ENCODE data around the gene NR3C2. TPM values are rescaled to one million over a fixed set of nuclear protein-coding genes. Genes with fewer than 3 reads are reported as not detected.

The NR3C2 gene
- total and polyA plus RNA-seq, 12 donors = 1.1 to 19.8 (median 11.7) TPM

DNA sequence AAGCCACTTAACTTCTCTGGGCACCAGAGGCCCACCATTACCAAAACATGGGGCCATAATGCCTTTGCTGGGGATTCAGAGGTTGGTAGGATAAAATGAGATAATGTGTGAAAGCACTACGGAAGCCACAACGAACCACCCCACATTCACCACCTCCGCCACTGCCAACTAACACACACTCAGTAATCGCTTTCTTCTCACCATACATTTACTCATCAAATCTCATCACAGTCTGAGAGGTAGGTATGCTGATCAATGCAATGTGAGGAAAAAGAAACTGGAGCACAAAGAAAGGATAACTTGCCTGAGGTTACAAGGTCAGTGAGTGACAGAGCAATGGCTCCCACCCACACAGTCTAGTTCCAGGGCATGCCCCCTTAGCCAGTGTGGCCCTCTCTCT is 257.3 kb downstream of the NR3C2 start:
- no peak for DNase-seq
- TF ChIP-seq POLR2A (IDR thresholded peaks at IDR 0.05) = no peak
- TF ChIP-seq, protein P1, sequence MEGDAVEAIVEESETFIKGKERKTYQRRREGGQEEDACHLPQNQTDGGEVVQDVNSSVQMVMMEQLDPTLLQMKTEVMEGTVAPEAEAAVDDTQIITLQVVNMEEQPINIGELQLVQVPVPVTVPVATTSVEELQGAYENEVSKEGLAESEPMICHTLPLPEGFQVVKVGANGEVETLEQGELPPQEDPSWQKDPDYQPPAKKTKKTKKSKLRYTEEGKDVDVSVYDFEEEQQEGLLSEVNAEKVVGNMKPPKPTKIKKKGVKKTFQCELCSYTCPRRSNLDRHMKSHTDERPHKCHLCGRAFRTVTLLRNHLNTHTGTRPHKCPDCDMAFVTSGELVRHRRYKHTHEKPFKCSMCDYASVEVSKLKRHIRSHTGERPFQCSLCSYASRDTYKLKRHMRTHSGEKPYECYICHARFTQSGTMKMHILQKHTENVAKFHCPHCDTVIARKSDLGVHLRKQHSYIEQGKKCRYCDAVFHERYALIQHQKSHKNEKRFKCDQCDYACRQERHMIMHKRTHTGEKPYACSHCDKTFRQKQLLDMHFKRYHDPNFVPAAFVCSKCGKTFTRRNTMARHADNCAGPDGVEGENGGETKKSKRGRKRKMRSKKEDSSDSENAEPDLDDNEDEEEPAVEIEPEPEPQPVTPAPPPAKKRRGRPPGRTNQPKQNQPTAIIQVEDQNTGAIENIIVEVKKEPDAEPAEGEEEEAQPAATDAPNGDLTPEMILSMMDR (IDR thresholded peaks at IDR 0.05) = no peak
- WGBS, 4 donors = 91 to 98% (median 94%) methylated on average over 4 of the region's 4 CpGs
- Histone ChIP-seq H3K9me3 (replicated peaks in 1 of 3) (no peaks in the 10 kb centered on the region), H3K36me3 (replicated peaks in 1 of 2) (no peaks in the 10 kb centered on the region), H3K4me1 (replicated peaks in 1 of 2) (no peaks in the 10 kb centered on the region), H3K4me3 (no peak overlapping the region), H3K27me3 (no peaks in the 10 kb centered on the region), H3K27ac (no peak overlapping the region)
- intact Hi-C loops (cut with DNase I) = no loop called here

DNA sequence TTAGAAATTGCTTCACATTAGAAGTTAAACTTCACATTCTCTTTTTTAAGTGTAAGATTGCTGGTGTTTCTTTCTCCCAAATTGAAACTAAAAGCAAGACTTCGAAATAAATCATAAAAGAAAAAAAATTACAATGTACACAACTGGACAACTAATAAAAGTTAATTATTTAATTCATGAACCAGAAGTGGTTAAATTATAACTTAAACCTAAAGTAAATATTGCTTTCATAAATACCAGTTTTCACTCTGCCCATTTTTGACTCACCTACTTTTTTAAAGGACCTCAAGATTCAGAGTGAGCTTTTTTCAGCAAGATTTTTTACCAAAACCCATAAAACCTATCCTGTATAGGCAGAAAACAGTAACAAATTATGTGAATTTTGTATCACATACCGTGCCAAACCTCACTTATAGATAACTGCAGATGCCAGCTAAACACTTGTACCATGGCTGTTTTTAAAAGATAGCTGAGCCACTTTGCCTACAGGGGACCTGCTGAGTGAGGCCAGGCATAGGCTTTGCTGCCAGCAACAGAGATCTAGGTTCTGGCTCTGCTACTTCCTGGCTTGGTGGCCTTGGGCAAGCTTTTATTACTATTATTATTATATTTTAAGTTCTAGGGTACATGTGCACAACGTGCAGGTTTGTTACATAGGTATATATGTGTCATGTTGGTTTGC is 259.8 kb downstream of the NR3C2 start:
- H3K27me3 ChIP-seq = no peaks in the 10 kb centered on the region
- H3K4me3 ChIP-seq = no peak overlapping the region
- H3K36me3 ChIP-seq (replicated peaks in 1 of 2) = no peaks in the 10 kb centered on the region
- no peaks in the 10 kb centered on the region for H3K9me3 ChIP-seq (replicated peaks in 1 of 3)
- no peak overlapping the region for H3K27ac ChIP-seq
- 86 to 93% (median 87%) methylated on average over 3 of the region's 3 CpGs for WGBS, 4 donors
- TF ChIP-seq POLR2A (IDR thresholded peaks at IDR 0.05) = no peak
- TF ChIP-seq, protein P1 (IDR thresholded peaks at IDR 0.05) = no peak
- H3K4me1 ChIP-seq (replicated peaks in 1 of 2) = no peaks in the 10 kb centered on the region
- no peak for DNase-seq
- intact Hi-C loops (cut with DNase I) = no loop called here

DNA sequence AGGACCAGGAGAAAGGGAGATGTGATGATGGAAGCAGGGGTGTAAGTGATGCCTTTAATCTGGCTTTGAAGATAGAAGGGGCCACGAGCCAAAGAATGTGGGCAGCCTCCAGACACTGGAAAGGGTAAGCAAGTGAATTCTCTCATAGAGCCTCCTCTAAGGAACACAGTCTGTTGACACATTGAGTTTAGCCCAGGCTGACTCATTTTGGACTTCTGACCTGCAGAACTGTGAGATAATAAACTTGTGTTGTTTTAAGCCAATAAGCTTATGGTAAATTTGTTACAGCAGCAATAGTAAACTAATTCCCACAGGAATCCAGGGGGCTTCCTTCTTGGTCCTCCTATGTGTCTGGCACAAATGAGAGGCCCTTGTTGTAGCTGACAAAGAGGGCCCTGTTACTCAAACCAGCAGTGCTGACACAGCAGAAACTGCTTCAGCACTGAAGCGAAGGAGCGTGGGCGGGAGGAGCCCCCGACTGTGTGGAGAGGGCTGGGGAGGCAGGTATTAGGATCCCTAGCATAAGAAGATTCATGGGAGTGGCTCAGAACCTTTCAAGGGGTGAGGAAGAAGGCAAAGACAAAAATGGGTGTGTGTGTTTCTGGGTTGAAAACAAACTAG is 268.7 kb downstream of the NR3C2 start:
- Histone ChIP-seq H3K27ac (no peak overlapping the region), H3K4me1 (replicated peaks in 1 of 2) (no peaks in the 10 kb centered on the region), H3K4me3 (no peak overlapping the region), H3K36me3 (replicated peaks in 1 of 2) (no peaks in the 10 kb centered on the region), H3K9me3 (replicated peaks in 1 of 3) (no peaks in the 10 kb centered on the region), H3K27me3 (no peaks in the 10 kb centered on the region)
- TF ChIP-seq POLR2A (IDR thresholded peaks at IDR 0.05) = no peak
- TF ChIP-seq, protein P1 (IDR thresholded peaks at IDR 0.05) = no peak
- 85 to 89% (median 87%) methylated on average over 5 of the region's 5 CpGs for WGBS, 4 donors
- no peak for DNase-seq
- intact Hi-C loops (cut with DNase I) = no loop called here

DNA sequence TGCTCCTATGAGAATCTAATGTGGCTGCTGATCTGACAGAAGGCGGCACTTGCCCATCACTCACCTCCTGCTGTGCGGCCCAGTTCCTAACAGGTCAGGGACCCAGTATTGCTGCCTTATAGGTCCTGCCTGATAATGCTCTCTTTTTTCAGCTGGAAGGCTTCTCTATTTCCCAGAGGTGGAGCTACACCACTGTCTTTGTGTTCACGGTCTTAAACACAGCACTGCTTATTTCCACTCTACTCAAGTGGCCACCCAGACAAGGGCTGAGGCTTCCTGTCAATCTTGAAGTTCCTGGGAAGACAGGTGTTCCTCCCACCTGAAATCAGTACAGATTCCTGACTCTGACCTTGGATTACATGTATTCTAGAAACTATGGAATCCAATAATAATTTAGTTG is 270.6 kb downstream of the NR3C2 start:
- Histone ChIP-seq H3K4me3 (no peak overlapping the region), H3K27ac (no peak overlapping the region), H3K36me3 (replicated peaks in 1 of 2) (no peaks in the 10 kb centered on the region), H3K4me1 (replicated peaks in 1 of 2) (no peaks in the 10 kb centered on the region), H3K9me3 (replicated peaks in 1 of 3) (no peaks in the 10 kb centered on the region), H3K27me3 (no peaks in the 10 kb centered on the region)
- TF ChIP-seq, protein P1 (IDR thresholded peaks at IDR 0.05) = no peak
- TF ChIP-seq POLR2A (IDR thresholded peaks at IDR 0.05) = no peak
- no peak for DNase-seq
- 87 to 96% (median 93%) methylated on average over 3 of the region's 3 CpGs for WGBS, 4 donors
- intact Hi-C loops (cut with DNase I) = no loop called here

All from adrenal gland (tissue), 12 donors.